HG03025 (cell line): ENCODE data around the gene SOD1.
A peak's percentile ranks its signal among the peaks of the same experiment; 100 is the strongest.
"Not testable (repeated sequence)": the region's sequence is repeated elsewhere in the genome, so short reads cannot be mapped to it uniquely, and the experiment has no call there.

ENCODE experiments used
- ATAC-seq: cut with Tn5 transposase; IDR thresholded peaks from one replicate; pipeline ENCODE4 v1.9.1; 2021; ENCODE audit warnings: mild to moderate bottlenecking, moderate library complexity; ENCODE audit not compliant: unreplicated experiment, low FRiP score

SOD1 gene

GRCh38 chr21:31654821-31655580, 4.5 kb upstream of the SOD1 start:
- ATAC-seq, result not testable (repeated sequence)

GRCh38 chr21:31656199-31657095, 3.0 kb upstream of the SOD1 start:
- no peak for ATAC-seq

- ATAC-seq, result no peak
These were observed 1.4 kb upstream of the SOD1 start for GRCh38 chr21:31658053-31658452.

GRCh38 chr21:31659286-31659535, 282 bp upstream of the SOD1 start:
- ATAC-seq, result peak; percentile 13

GRCh38 chr21:31660259-31660565, 719 bp downstream of the SOD1 start:
- peak; percentile 38 for ATAC-seq

- ATAC-seq, result no peak
These were observed 1.1 kb downstream of the SOD1 start for GRCh38 chr21:31660591-31660990.

- ATAC-seq, result no peak
These were observed 4.2 kb downstream of the SOD1 start for GRCh38 chr21:31663584-31664249.

- ATAC-seq, result no peak
These were observed 5.9 kb downstream of the SOD1 start for GRCh38 chr21:31665397-31665796.

GRCh38 chr21:31665869-31666268, 6.4 kb downstream of the SOD1 start:
- ATAC-seq, result not testable (repeated sequence)

- no peak for ATAC-seq
These were observed 7.0 kb downstream of the SOD1 start for GRCh38 chr21:31666445-31667010.

- no peak for ATAC-seq
These were observed 7.6 kb downstream of the SOD1 start for GRCh38 chr21:31667132-31667531.

GRCh38 chr21:31667639-31668038, 8.1 kb downstream of the SOD1 start:
- no peak for ATAC-seq

- ATAC-seq, result no peak
These were observed 9.4 kb downstream of the SOD1 start for GRCh38 chr21:31668651-31669491.

- ATAC-seq, result no peak
These were observed 10.6 kb downstream of the SOD1 start for GRCh38 chr21:31670070-31670469.

GRCh38 chr21:31671146-31671716, 11.7 kb downstream of the SOD1 start:
- ATAC-seq, result no peak

GRCh38 chr21:31671931-31672330, 12.4 kb downstream of the SOD1 start:
- no peak for ATAC-seq

- ATAC-seq, result no peak
These were observed 13.9 kb downstream of the SOD1 start for GRCh38 chr21:31673321-31673912.

- no peak for ATAC-seq
These were observed 15.8 kb downstream of the SOD1 start for GRCh38 chr21:31675318-31675717.

- ATAC-seq, result no peak
These were observed 16.5 kb downstream of the SOD1 start for GRCh38 chr21:31675960-31676359.

- ATAC-seq, result no peak
These were observed 17.6 kb downstream of the SOD1 start for GRCh38 chr21:31677047-31677446.
